DOHH2 (cell line): ENCODE results near the gene MAST3.

Source experiments
- EZH2phosphoT487 ChIP-seq: fragments of 200-600 bp; sonication (generic); IDR thresholded peaks from 2 replicates; pipeline ENCODE4 v1.6.1; 2017; ENCODE audit warnings: borderline replicate concordance, mild to moderate bottlenecking, antibody characterized with exemption, low read length, moderate library complexity, mixed read lengths
- TF ChIP-seq, protein P1 (sequence below): fragments of 200-600 bp; sonication (generic); IDR thresholded peaks from one replicate; pipeline ENCODE4 v1.5.1; 2014; ENCODE audit warnings: antibody characterized with exemption, mild to moderate bottlenecking, low read depth, low read length; ENCODE audit not compliant: poor library complexity, severe bottlenecking

DNA sequence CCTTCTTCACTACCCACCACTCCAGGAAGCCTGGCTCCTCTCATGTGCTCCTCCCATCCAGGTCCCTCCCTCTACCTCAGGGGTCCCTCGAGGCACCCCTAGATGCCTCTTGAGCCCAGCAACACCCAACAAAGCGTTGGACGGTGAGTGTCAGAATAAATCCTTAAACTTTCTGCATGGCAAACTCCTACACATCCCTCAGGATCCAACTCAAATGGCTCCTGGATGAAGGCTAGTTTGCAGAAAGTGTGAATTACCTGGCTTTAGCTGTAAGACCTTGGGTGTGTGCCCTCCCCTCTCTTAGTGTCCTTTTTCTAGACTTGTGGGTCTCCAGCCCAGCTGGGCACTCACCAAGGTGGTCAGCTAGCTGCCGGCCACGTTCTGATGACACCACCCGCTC lies 100.8 kb downstream of the MAST3 start:
- TF ChIP-seq, protein P1, sequence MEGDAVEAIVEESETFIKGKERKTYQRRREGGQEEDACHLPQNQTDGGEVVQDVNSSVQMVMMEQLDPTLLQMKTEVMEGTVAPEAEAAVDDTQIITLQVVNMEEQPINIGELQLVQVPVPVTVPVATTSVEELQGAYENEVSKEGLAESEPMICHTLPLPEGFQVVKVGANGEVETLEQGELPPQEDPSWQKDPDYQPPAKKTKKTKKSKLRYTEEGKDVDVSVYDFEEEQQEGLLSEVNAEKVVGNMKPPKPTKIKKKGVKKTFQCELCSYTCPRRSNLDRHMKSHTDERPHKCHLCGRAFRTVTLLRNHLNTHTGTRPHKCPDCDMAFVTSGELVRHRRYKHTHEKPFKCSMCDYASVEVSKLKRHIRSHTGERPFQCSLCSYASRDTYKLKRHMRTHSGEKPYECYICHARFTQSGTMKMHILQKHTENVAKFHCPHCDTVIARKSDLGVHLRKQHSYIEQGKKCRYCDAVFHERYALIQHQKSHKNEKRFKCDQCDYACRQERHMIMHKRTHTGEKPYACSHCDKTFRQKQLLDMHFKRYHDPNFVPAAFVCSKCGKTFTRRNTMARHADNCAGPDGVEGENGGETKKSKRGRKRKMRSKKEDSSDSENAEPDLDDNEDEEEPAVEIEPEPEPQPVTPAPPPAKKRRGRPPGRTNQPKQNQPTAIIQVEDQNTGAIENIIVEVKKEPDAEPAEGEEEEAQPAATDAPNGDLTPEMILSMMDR: no peak
- TF ChIP-seq EZH2phosphoT487: no peak
